ENCODE measurements around the gene AMDHD2. TPM values are rescaled to one million over a fixed set of nuclear protein-coding genes. Genes with fewer than 3 reads are reported as not detected.
"Not testable (repeated sequence)": the region's sequence is repeated elsewhere in the genome, so short reads cannot be mapped to it uniquely, and the experiment has no call there.

Gene AMDHD2
- total RNA-seq, 2 experiments from 2014 or later: 34.6 to 35.4 TPM

DNA sequence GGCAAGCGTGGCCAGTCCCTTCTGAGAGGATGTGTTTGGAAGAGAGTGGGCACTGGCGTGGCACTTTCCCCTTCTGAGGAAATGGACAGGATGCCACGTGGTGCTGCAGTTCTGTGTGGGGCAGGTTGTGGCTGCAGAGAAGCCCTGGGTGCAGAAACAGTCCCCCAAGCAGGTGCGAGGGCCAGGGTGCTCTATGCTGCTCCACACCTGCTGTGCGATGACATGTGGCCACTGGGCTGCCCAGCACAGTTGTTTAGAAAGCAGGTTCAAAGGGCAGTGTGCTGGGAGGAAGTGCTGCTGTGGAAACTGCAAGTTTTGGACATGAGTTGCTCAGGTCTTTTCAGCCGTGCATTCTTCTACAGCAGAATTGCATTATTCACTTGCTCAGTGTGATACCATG, 21.2 kb downstream of the AMDHD2 start:
- peaks cover 12% of the 10 kb centered on the region for H3K36me3 Mint-ChIP-seq
- H3K4me1 Mint-ChIP-seq: peaks cover 36% of the 10 kb centered on the region
- H3K27ac Mint-ChIP-seq, H3K27me3 Mint-ChIP-seq, H3K4me3 Mint-ChIP-seq, H3K9me3 Mint-ChIP-seq, DNase-seq: not testable (repeated sequence)

DNA sequence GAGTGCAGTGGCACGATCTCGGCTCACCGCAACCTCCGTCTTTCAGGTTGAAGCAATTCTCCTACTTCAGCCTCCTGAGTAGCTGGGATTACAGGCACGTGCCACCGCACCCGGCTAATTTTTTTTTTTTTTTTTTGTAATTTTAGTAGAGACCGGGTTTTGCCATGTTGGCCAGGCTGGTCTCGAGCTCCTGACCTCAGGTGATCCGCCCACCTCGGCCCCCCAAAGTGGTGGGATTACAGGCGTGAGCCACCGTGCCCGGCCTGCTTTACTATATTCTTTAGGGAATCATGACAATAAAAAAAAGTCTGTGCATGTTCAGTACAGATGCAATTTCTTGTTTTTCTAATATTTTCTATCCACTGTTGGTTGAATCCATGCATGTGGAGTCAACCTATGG, 23.6 kb downstream of the AMDHD2 start:
- H3K36me3 Mint-ChIP-seq, H3K27ac Mint-ChIP-seq, H3K4me3 Mint-ChIP-seq, H3K9me3 Mint-ChIP-seq, H3K27me3 Mint-ChIP-seq, DNase-seq: not testable (repeated sequence)
- H3K4me1 Mint-ChIP-seq: peaks cover 31% of the 10 kb centered on the region

DNA sequence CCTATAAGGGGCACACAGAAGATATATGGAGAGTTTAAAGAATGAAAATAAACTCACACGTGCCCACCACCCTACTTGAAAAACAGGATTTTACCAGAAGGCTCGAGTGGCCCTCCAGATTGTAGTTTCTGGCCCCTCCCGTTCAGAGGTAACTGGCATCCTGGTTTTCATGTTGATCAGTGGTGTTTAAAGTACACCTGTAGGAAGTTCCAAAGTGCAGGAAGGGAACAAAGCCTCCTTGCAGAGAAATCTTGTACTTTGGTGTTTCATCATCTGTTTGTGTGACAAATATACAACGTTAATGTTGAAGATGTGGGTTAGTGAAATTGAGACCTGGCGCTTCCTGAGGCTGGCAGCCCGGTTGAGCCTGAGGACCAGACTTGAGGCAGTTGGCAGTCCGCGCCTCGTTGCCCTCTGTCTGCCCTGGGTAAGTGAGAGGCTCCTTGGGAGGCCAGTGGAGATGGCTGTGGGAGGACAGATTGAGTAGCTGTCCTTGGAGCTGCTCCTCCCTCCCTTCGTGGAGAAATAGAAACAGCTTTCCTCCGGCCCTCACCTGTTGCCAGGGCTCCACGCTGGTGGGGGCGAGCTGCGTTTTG, 30.2 kb downstream of the AMDHD2 start:
- H3K27me3 Mint-ChIP-seq, H3K4me3 Mint-ChIP-seq, H3K27ac Mint-ChIP-seq, H3K9me3 Mint-ChIP-seq, DNase-seq, H3K36me3 Mint-ChIP-seq, H3K4me1 Mint-ChIP-seq: not testable (repeated sequence)

DNA sequence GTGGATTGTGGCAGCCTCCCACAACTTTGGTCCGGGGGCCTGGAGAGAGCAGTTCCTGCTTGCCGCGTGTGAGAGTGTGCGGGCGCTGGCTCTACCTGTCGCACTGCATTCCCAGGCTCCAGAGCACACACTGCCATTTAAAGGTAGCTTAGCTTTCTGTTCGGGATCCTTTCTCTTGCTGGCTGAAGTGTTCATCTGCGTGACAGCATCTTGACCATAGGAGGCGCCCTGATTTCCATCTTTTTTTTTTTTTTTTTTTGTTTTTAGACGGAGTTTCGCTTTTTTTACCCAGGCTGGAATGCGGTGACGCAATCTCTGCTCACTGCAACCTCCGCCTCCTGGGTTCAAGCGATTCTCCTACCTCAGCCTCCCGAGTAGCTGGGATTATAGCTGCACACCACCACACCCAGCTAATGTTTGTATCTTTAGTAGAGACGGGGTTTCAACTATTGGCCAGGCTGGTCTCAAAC, 31.3 kb downstream of the AMDHD2 start:
- H3K27me3 Mint-ChIP-seq, H3K4me3 Mint-ChIP-seq, DNase-seq, H3K27ac Mint-ChIP-seq, H3K9me3 Mint-ChIP-seq, H3K4me1 Mint-ChIP-seq, H3K36me3 Mint-ChIP-seq: not testable (repeated sequence)

- not testable (repeated sequence) for H3K4me3 Mint-ChIP-seq, H3K27ac Mint-ChIP-seq, H3K27me3 Mint-ChIP-seq, H3K4me1 Mint-ChIP-seq, H3K36me3 Mint-ChIP-seq, H3K9me3 Mint-ChIP-seq, DNase-seq
Observed at GRCh38 chr16:2554709-2555425, 34.7 kb downstream of the AMDHD2 start.

DNA sequence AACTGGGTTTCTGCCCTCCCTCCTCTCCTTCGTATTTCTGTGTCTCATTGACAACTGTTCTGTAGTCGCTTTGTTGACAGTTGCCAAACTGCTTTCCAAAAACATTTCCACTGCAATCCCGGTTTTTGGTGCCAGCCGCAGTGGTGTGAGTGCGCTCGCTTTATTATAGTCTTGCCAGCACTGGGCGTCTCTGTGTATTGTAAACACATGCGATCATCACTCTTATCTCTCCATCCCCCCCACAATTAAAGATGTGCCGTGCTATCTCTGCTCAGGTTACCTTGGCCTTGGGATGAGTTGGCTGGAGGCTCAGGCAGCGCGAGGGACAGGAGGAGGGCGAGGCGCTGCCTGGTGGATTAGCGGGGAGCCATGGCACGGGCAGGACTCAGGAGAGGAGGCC, 37.0 kb downstream of the AMDHD2 start:
- not testable (repeated sequence) for H3K36me3 Mint-ChIP-seq, H3K4me1 Mint-ChIP-seq, H3K27ac Mint-ChIP-seq, H3K9me3 Mint-ChIP-seq, DNase-seq, H3K27me3 Mint-ChIP-seq, H3K4me3 Mint-ChIP-seq

DNA sequence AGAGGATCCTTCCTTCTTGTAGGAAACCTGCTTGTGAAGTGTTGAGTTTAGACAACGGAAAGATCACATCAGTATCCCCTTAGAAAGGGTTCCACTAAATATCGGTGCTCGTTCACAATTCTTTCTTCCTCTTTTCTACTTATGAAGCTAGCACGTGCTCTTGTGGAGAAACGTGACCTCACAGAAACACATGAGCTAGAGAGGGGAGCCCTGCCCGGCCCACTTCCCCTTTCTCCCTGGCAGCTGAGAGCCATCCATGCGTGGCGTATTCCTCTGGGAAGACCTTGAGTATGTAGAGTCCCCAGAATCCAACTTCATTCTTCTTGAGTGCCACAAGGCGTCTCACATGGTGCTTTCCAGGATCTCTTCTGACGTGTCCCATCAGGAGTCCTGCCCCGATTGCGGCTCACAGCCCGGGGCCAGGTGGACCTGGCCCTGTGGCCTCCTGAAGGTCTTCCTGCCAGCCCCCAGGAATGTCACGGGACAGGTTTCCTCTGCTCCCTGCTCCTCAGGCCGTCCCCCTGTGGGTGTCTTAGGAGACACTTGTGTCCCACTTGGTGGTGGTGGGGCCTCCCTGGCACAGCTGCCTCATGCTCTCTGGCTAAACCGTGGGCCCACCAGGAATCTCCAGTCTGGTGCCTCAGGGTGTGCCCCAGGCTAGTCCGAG, 40.1 kb downstream of the AMDHD2 start:
- H3K36me3 Mint-ChIP-seq, H3K4me1 Mint-ChIP-seq: not testable (repeated sequence)

DNA sequence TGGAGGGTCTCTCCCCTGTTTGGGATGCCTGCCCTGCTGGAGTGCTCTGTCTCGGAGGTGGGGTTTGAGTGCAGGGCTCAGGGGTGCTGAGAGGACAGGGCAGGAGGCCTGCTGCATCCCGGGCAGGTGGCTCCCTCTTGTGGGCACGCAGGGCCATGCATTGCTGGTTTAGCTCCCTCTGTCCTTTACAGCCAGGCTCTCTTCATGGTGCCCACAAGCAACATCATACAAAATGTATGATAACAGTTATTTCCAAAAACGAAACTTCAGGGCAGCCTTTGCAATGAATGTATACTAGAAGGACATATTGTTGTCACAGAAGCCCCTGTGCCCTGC, 40.6 kb downstream of the AMDHD2 start:
- not testable (repeated sequence) for H3K27ac Mint-ChIP-seq

More for the DNA sequence above, 40.1 kb downstream of the AMDHD2 start:
- H3K27me3 Mint-ChIP-seq, DNase-seq, H3K27ac Mint-ChIP-seq, H3K9me3 Mint-ChIP-seq, H3K4me3 Mint-ChIP-seq: not testable (repeated sequence)

DNA sequence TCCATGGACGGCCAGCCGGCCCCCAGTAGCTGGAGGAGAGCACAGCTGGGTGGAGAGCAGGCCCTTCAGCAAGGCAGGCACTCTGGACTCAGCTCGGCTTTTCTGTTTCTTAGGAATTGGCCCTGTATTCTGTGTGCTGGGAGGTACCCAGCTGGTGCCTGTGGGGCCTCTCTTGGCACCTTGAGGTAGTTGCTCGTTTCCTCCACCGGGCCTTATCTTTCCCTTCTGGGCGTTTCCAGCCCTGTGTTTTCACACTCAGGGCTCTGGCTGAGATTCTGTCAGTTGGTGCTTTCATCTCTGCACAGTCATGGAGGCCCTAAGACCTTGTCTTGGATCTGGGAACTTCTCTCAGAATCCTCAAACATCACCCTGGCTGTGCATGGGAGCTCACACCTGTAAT, 47.3 kb downstream of the AMDHD2 start:
- not testable (repeated sequence) for H3K4me1 Mint-ChIP-seq, H3K27me3 Mint-ChIP-seq, H3K27ac Mint-ChIP-seq, H3K9me3 Mint-ChIP-seq, DNase-seq, H3K4me3 Mint-ChIP-seq, H3K36me3 Mint-ChIP-seq

More for the DNA sequence above, 40.6 kb downstream of the AMDHD2 start:
- H3K4me1 Mint-ChIP-seq, H3K4me3 Mint-ChIP-seq, H3K27me3 Mint-ChIP-seq, H3K9me3 Mint-ChIP-seq, H3K36me3 Mint-ChIP-seq: not testable (repeated sequence)
- DNase-seq: peak; percentile 73

DNA sequence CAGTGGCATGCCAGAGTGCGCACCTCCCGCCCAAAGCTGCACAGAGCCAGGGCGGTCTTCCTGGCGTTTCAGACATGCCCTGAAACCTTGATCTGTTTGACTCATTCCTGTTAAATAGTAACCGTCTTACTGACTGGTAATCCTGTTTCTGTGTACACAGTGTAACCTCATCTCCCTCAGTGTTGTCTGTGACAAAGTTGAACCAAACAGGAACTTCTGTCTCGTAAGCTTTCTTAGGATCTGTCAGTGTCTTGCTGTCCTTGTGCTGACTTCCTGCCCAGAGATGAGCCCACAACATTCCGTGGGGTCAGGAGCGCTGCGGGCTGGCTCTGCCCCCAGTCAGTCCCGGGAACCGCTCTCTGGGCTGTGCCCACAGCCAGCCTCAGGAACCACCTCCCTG, 48.4 kb downstream of the AMDHD2 start:
- not testable (repeated sequence) for DNase-seq, H3K36me3 Mint-ChIP-seq, H3K27me3 Mint-ChIP-seq, H3K4me3 Mint-ChIP-seq, H3K4me1 Mint-ChIP-seq, H3K27ac Mint-ChIP-seq, H3K9me3 Mint-ChIP-seq

DNA sequence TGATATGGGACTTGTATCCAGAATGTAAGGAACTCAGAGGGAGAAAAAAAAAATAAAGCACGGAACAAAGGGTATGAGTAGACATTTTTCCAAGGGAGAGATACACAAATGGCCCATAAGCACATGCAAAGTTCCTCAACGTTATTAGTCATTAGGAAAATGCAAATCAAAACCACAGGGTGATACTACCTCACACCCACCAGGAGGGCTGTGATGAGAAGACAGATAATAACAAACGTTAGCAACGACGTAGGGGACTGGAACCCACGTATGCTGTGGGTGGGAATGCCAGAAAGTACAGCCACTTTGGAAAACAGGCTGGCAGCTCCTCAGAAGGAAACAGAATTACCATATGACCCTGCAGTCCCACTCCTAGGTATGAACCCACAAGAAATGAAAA, 52.5 kb downstream of the AMDHD2 start:
- not testable (repeated sequence) for H3K36me3 Mint-ChIP-seq, H3K4me1 Mint-ChIP-seq, H3K27me3 Mint-ChIP-seq, H3K9me3 Mint-ChIP-seq, DNase-seq, H3K4me3 Mint-ChIP-seq, H3K27ac Mint-ChIP-seq

DNA sequence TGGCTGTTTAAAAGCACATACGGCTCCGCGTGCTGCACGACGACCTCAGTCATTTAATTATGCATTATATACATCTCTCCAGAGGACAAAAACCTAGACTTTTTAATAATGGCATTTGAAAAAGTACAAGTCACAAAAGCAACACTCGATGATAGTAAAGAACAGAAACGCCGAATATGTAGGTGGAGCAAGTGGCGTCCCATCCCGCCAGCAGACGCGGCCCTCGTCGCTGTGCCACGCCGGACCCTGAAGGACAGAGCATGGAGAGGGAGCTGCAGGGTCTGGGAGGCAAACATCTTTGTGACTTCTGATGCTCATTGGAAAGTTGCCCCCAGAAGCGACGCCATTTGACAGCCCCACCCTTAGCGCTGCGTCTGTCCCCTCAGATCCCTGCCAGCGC, 55.7 kb downstream of the AMDHD2 start:
- H3K36me3 Mint-ChIP-seq, DNase-seq, H3K9me3 Mint-ChIP-seq, H3K4me1 Mint-ChIP-seq, H3K4me3 Mint-ChIP-seq, H3K27ac Mint-ChIP-seq, H3K27me3 Mint-ChIP-seq: not testable (repeated sequence)

DNA sequence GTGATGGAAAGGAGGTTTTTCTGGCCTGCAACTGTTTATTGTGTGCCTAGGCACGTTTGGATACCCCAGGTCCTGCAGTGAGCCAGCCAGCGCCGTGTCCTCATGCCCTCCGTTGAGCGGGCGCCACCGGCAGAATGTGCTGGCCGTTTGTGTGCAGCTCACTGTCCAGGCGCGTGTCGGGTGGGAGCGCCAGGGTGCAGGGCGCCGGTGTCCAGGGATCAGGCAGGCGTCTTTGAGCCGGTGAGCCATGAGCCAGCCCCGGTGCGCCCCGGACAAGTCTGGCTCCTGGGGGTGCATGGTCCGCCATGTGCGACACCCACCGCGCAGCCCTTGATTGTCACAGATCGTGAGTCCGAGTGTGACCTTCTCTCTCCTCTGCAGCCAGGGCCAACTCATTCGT, 56.9 kb downstream of the AMDHD2 start:
- DNase-seq, H3K4me3 Mint-ChIP-seq, H3K9me3 Mint-ChIP-seq, H3K27me3 Mint-ChIP-seq, H3K36me3 Mint-ChIP-seq, H3K4me1 Mint-ChIP-seq, H3K27ac Mint-ChIP-seq: not testable (repeated sequence)

- not testable (repeated sequence) for H3K4me3 Mint-ChIP-seq, H3K4me1 Mint-ChIP-seq, H3K36me3 Mint-ChIP-seq
Observed at GRCh38 chr16:2578905-2579304, 58.7 kb downstream of the AMDHD2 start.

DNA sequence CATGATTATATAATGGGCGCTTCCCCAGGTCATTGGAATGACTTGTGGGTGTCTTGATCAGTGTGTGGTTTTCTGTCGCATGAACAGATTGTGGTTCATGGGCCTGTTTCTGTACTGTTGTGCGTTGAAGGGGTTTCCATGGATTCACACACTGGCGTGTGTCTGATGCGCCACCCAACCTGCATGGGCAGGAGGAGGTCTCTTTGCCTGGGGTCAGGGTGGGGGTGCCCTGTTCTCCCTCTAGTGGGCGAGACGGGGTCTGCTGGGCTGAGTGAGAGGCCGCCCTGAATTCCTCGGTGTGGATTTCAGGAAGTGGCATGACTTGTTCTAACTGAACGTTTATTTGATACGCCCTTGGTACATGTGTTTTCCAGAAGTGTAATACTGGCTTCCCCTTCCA, 60.0 kb downstream of the AMDHD2 start:
- H3K4me3 Mint-ChIP-seq, DNase-seq, H3K27me3 Mint-ChIP-seq, H3K9me3 Mint-ChIP-seq, H3K4me1 Mint-ChIP-seq, H3K27ac Mint-ChIP-seq, H3K36me3 Mint-ChIP-seq: not testable (repeated sequence)

More at GRCh38 chr16:2578905-2579304, 58.7 kb downstream of the AMDHD2 start:
- not testable (repeated sequence) for H3K9me3 Mint-ChIP-seq, H3K27ac Mint-ChIP-seq, DNase-seq, H3K27me3 Mint-ChIP-seq

- H3K9me3 Mint-ChIP-seq, H3K4me3 Mint-ChIP-seq, H3K27ac Mint-ChIP-seq, H3K4me1 Mint-ChIP-seq, H3K27me3 Mint-ChIP-seq, DNase-seq, H3K36me3 Mint-ChIP-seq: not testable (repeated sequence)
Observed at GRCh38 chr16:2580818-2581217, 60.6 kb downstream of the AMDHD2 start.

All from activated naive CD8-positive, alpha-beta T cell treated with anti-CD3 and anti-CD28 coated beads for 36 hours (primary cell).